WI38 (cell line): ENCODE measurements around the gene KBTBD7.

Source experiments
- H3K4me3 ChIP-seq: 2 replicates; pipeline ENCODE4 v1.5.1; 2011; ENCODE audit warnings: low read depth, mild to moderate bottlenecking, control low read depth, low read length
- CTCF ChIP-seq: IDR thresholded peaks from 2 replicates; pipeline ENCODE4 v1.5.1; 2012; ENCODE audit warnings: low read depth, mild to moderate bottlenecking, control low read depth, low read length

The KBTBD7 gene

GRCh38 chr13:41152005-41152404 is 42.4 kb downstream of the KBTBD7 start:
- no peak overlapping the region for H3K4me3 ChIP-seq
- TF ChIP-seq CTCF, result no peak

- TF ChIP-seq CTCF, result no peak
- H3K4me3 ChIP-seq, result no peak overlapping the region
These were observed 44.3 kb downstream of the KBTBD7 start for GRCh38 chr13:41150058-41150457.

GRCh38 chr13:41148419-41149283 is 45.7 kb downstream of the KBTBD7 start:
- TF ChIP-seq CTCF, result no peak
- no peak overlapping the region for H3K4me3 ChIP-seq

- TF ChIP-seq CTCF, result no peak
- H3K4me3 ChIP-seq, result no peak overlapping the region
These were observed 49.0 kb downstream of the KBTBD7 start for GRCh38 chr13:41145136-41145908.

- no peak for TF ChIP-seq CTCF
- H3K4me3 ChIP-seq, result no peak overlapping the region
These were observed 49.8 kb downstream of the KBTBD7 start for GRCh38 chr13:41144576-41144975.
